Fibroblast of skin of right quadriceps (primary cell): Measurements from ENCODE around the gene IGFLR1.
"Not testable (repeated sequence)": the region's sequence is repeated elsewhere in the genome, so short reads cannot be mapped to it uniquely, and the experiment has no call there.

Experiments used
- DNase-seq: peaks from one replicate; pipeline ENCODE4 v3.0.0-alpha.2; 2013

Gene IGFLR1

GRCh38 chr19:35739275-35740107 lies 2.8 kb downstream of the IGFLR1 start:
- no peak for DNase-seq

DNA sequence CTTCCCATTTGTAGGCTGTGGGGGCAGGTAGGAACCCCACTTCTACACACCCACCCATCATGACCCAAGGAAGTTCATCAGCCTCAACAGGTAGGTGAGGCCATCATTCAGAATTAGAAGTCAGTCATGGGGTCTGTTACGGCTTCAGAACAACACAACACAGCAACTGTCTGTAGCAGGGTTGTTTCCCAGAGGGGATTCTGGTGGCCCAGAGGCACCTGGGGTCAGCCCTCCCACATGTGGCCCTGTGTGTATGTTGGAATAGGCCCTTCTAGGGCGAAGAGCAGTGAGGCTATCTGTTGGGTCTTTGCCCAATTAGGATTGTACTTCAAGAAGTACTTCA lies 3.4 kb downstream of the IGFLR1 start:
- no peak for DNase-seq

GRCh38 chr19:35738021-35738886 lies 4.0 kb downstream of the IGFLR1 start:
- DNase-seq = no peak

DNA sequence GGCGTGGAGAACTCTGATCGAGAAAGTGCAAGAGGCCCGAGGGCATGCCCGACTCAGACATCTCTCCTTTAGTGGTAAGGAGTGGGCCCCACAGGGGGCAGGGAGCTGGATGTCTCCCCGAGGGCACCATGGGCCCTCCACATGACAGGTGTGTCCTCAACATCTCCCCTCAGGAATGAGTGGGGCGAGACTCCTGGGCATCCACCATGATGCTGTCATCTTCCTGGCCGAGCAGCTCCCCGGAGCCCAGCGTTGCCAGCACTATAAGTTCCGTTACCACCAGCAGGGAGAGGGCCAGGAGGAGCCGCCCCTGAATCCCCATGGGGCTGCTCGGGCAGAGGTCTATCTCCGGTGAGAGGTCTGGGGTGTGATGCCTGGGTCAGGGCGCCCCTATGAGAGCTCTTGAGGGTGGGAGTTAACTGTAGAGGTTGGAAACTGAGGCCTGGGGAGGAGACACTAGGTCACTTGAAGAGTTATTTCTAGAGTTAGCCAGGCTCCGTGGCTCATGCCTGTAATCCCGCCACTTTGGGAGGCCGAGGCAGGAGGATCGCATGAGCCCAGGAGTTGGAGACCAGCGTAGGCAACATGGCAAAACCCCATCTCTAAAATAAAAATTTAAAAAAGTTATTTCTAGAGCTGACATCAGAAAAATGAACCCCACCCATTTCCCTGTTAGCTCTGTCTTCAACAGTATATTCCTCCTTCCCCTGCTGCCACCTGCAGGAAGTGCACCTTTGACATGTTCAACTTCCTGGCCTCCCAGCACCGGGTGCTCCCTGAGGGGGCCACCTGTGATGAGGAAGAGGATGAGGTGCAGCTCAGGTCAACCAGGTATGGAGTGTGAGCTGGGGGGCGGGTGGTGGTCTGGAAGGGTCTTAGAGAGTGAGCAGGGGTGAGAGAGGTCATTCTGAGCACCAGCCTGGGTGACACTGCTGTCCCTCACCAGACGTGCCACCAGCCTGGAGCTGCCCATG lies 5.1 kb downstream of the IGFLR1 start:
- DNase-seq = no peak

GRCh38 chr19:35734889-35735288 lies 7.4 kb downstream of the IGFLR1 start:
- no peak for DNase-seq

GRCh38 chr19:35734273-35734672 lies 8.0 kb downstream of the IGFLR1 start:
- no peak for DNase-seq

- no peak for DNase-seq
Observed at GRCh38 chr19:35733180-35734125, 8.8 kb downstream of the IGFLR1 start.

- DNase-seq = no peak
Observed at GRCh38 chr19:35732540-35733179, 9.6 kb downstream of the IGFLR1 start.

GRCh38 chr19:35731779-35732405 lies 10.4 kb downstream of the IGFLR1 start:
- no peak for DNase-seq

GRCh38 chr19:35731353-35731752 lies 10.9 kb downstream of the IGFLR1 start:
- no peak for DNase-seq

- no peak for DNase-seq
Observed at GRCh38 chr19:35730326-35730725, 11.9 kb downstream of the IGFLR1 start.

- DNase-seq = no peak
Observed at GRCh38 chr19:35729763-35730162, 12.5 kb downstream of the IGFLR1 start.

DNA sequence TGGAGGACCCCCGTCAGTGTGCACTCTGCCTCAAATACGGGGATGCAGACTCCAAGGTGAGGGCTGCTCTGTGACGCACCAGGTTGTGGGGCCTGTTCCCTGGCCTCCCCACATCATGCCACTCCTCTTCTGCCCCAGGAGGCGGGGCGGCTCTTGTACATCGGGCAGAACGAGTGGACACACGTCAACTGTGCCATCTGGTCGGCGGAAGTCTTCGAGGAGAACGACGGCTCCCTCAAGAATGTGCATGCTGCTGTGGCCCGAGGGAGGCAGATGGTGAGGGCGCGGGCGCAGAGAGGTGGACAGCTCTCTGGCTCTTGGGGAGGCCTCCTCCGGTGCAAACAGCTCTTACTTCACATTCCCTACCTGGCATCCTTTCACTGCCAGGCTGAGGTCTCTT lies 13.2 kb downstream of the IGFLR1 start:
- no peak for DNase-seq

DNA sequence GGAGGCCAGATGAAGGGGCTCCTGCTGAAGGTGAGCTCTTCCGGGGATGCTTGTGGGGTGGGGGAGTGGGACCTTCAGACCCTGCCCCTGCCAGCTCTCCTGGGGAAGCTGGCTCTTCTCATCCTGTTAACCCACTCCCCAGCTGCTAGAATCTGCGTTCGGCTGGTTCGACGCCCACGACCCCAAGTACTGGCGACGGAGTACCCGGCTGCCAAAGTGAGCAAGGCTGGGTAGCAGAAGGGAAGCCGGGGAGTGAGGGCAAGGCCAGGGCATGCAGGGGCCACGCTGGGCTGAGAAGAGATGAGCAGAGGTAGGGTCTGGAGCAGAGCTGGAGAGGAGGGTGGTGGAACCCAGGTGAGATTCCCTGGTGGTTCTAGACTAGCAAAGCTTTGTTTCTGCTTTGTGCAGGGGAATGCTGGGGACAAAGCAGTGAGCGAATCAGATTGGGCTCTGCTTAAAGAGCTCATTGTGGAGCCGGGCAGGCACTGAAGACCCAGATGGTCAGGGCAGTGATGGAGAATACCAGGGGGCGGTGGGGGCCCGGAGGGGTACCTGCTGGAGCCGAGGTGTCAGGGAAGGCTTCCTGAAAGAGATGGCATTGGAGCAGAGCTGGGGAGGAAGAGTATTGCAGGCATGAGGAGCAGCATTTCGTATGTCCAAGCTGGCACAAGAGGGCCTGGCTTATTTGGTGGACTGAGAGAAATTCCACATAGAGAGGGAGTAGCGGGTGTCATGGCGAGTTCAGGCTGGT lies 14.1 kb downstream of the IGFLR1 start:
- DNase-seq = no peak

DNA sequence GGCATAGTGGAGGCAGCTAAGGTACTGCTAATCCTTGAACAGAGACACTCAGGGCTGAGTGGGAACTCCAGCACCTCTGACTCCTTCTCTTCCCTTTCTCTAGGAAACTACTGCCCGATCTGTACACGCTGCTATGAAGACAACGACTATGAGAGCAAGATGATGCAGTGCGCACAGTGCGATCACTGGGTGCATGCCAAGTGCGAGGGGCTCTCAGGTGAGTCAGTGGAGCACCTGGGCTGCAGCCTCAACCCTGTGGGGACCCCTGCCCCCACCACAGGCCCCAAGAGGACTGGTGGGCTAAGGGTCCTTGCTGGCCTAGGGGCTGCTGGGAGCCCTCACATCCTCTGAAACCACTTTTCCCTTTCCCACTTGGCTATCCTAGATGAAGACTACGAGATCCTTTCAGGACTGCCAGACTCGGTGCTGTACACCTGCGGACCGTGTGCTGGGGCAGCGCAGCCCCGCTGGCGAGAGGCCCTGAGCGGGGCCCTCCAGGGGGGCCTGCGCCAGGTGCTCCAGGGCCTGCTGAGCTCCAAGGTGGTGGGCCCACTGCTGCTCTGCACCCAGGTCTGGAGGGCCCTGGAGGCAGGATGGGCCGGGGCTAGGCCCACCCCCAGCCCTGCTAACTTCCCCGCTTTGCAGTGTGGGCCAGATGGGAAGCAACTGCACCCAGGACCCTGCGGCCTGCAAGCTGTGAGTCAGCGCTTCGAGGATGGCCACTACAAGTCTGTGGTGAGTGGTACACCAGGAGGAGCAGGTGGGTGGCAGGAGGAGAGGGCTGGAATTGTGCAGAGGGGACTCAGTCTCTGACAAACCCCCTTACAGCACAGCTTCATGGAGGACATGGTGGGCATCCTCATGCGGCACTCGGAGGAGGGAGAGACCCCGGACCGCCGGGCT lies 14.9 kb downstream of the IGFLR1 start:
- no peak for DNase-seq

DNA sequence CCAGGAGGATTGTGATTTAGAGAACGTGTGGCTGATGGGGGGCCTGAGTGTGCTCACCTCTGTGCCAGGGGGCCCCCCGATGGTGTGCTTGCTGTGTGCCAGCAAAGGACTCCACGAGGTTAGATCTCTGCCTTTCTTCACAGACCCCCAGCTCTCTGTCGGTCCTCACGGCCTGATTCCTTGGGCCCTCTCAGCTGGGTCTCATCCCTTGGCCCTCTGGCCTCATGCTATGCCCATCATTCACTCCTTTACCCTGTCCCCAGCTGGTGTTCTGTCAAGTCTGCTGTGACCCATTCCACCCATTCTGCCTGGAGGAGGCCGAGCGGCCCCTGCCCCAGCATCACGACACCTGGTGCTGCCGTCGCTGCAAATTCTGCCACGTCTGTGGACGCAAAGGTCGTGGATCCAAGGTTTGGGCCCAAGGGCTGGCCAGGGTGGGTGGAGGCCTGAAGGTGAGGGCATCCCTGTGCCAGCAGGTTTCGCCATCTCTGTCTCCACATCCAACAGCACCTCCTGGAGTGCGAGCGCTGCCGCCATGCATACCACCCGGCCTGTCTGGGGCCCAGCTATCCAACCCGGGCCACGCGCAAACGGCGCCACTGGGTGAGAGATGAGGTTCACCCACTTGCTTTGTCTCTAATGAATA lies 16.9 kb downstream of the IGFLR1 start:
- DNase-seq = no peak

DNA sequence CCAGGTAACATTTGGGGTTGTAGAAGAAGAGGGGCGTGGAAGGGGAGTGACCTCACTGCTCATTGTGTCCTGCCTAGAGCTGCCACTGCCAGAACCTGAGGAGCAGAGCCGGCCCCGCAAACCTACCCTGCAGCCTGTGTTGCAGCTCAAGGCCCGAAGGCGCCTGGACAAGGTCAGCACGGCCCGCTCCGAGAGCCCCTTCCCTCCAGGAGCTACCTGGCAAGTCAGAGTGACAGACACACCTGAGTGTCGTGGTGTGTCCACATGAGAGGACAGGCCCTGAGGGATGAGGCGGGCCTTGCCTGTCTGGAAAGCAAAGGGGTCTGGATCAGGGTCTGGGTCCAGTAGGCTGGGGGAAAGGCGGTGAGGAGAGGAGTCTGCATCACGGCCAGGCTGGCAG lies 17.7 kb downstream of the IGFLR1 start:
- no peak for DNase-seq

GRCh38 chr19:35724132-35724531 lies 18.1 kb downstream of the IGFLR1 start:
- not testable (repeated sequence) for DNase-seq
